CD4-positive, alpha-beta T cell treated with Interleukin-15 for 1 hour (primary cell): ENCODE data around the gene SCARF1.

Experiments used
- DNase-seq: peaks from one replicate; pipeline ENCODE4 v3.0.0-alpha.2; 2020

The SCARF1 gene

GRCh38 chr17:1648173-1648962, 2.8 kb upstream of the SCARF1 start:
- DNase-seq, result no peak

GRCh38 chr17:1647802-1648171, 2.3 kb upstream of the SCARF1 start:
- DNase-seq, result no peak

- no peak for DNase-seq
Measured at GRCh38 chr17:1646199-1646875, 805 bp upstream of the SCARF1 start.

- DNase-seq, result peak; percentile 66
Measured at GRCh38 chr17:1644493-1645206, 882 bp downstream of the SCARF1 start.

GRCh38 chr17:1643999-1644492, 1.5 kb downstream of the SCARF1 start:
- no peak for DNase-seq

GRCh38 chr17:1643293-1643998, 2.1 kb downstream of the SCARF1 start:
- DNase-seq, result peak; percentile 68

- DNase-seq, result no peak
Measured at GRCh38 chr17:1641065-1641403, 4.5 kb downstream of the SCARF1 start.

GRCh38 chr17:1640329-1641064, 5.0 kb downstream of the SCARF1 start:
- DNase-seq, result no peak

- no peak for DNase-seq
Measured at GRCh38 chr17:1639549-1640180, 5.9 kb downstream of the SCARF1 start.

GRCh38 chr17:1638624-1639300, 6.8 kb downstream of the SCARF1 start:
- no peak for DNase-seq

GRCh38 chr17:1638171-1638590, 7.4 kb downstream of the SCARF1 start:
- DNase-seq, result no peak

- DNase-seq, result no peak
Measured at GRCh38 chr17:1636732-1637285, 8.7 kb downstream of the SCARF1 start.

- DNase-seq, result no peak
Measured at GRCh38 chr17:1635675-1636465, 9.7 kb downstream of the SCARF1 start.

GRCh38 chr17:1634841-1635650, 10.5 kb downstream of the SCARF1 start:
- DNase-seq, result no peak

- no peak for DNase-seq
Measured at GRCh38 chr17:1630662-1631061, 14.9 kb downstream of the SCARF1 start.

- DNase-seq, result peak; percentile 79
Measured at GRCh38 chr17:1629504-1630310, 15.8 kb downstream of the SCARF1 start.

GRCh38 chr17:1628856-1629503, 16.6 kb downstream of the SCARF1 start:
- peak; percentile 94 for DNase-seq
